Right lobe of liver (tissue), 6 donors: Measurements from ENCODE around the gene ZBTB16. TPM values are rescaled to one million over a fixed set of nuclear protein-coding genes. Genes with fewer than 3 reads are reported as not detected.
A peak's percentile ranks its signal among the peaks of the same experiment; 100 is the strongest.

Source experiments
- ATAC-seq, 4 donors: fragments of 200-7000 bp; cut with Tn5 transposase; one replicate each; pipeline ENCODE4 v1.9.1; 2020; ENCODE audit warnings: mild to moderate bottlenecking in 4 of 4, moderate library complexity in 4 of 4
- DNase-seq, 3 donors: peaks; one replicate each; pipeline ENCODE4 v3.0.0-alpha.2; 2020
- H3K27ac ChIP-seq, 3 donors: fragments of 200-600 bp; one replicate each; pipeline ENCODE4 v1.8.0; 2022
- H3K27me3 ChIP-seq, 2 donors: fragments of 200-600 bp; one replicate each; pipeline ENCODE4 v1.8.0; 2022
- H3K36me3 ChIP-seq, 4 donors: fragments of 200-600 bp; sonication (generic) in 1 of 4; one replicate each; pipeline versions ENCODE4 v1.5.1 to v1.8.0; 2017 to 2022; ENCODE audit warnings: control low read depth in 1 of 4
- H3K4me1 ChIP-seq, 4 donors: fragments of 200-600 bp; sonication (generic) in 1 of 4; one replicate each; pipeline versions ENCODE4 v1.5.1 to v1.8.0; 2017 to 2022; ENCODE audit warnings: control low read depth in 1 of 4
- H3K4me3 ChIP-seq, 3 donors: fragments of 200-600 bp; one replicate each; pipeline ENCODE4 v1.8.0; 2022
- H3K9me3 ChIP-seq, 4 donors: fragments of 200-600 bp; sonication (generic) in 1 of 4; one replicate each; pipeline versions ENCODE4 v1.5.1 to v1.8.0; 2017 to 2022; ENCODE audit warnings: control low read depth in 1 of 4
- POLR2A ChIP-seq: fragments of 450-650 bp; IDR thresholded peaks from one replicate; pipeline ENCODE4 v1.6.1; 2017; ENCODE audit warnings: antibody characterized with exemption, mild to moderate bottlenecking
- whole genome bisulfite sequencing: methylation state at CpG from one replicate; pipeline ENCODE4 v1.1.6; 2018; ENCODE audit warnings: low coverage, low lambda C conversion rate; ENCODE audit not compliant: insufficient coverage; ENCODE audit errors: missing lambda C conversion rate; 5-methylcytosine and 5-hydroxymethylcytosine counted together
- intact Hi-C, 2 donors: fragments of 100-400 bp; cut with DNase I; formaldehyde crosslinking; loops; one replicate each; pipeline versions ENCODE4 v1.11.2 to v1.14.1; 2022
- total RNA-seq, 6 experiments: library from RNA; depleted of rRNA in 2 of 6; stranded (reverse); fragments of >200 nt in 2 of 6; fragmentation: NEBNext Ultra II Directional in 3 of 6; extraction: Animal tissue kit (Norgen Biotek cat#: 25700) in 3 of 6; gene quantifications; one replicate each; pipeline versions ENCODE4 v1.1.0 to v1.2.4, GENCODE V29; 2016 to 2023
- TF ChIP-seq, protein P1 (sequence below), 4 donors: fragments of 200-600 bp in 3 of 4; fragments of 450-650 bp in 1 of 4; IDR thresholded peaks; one replicate each; pipeline versions ENCODE4 v1.5.1 to v1.8.0; 2016 to 2022; ENCODE audit warnings: antibody characterized with exemption in 4 of 4, mild to moderate bottlenecking in 2 of 4
- donor health status: DM: no; HTN: yes; CAD: no.
- donor health status: DM: no; HTN: no; CAD: no.
- donor health status: DM: no; HTN: no; CAD: no.
- donor health status: DM: no; HTN: yes; CAD: no.
- donor health status: DM: no; HTN: yes; CAD: no.

The ZBTB16 gene
- total RNA-seq, 6 experiments from 2014 or later, result 13.1 to 205 (median 52.2) TPM

- Histone ChIP-seq H3K9me3 (no peaks in the 10 kb centered on the region), H3K4me1 (peaks cover 0 to 97% (median 48%) of the 10 kb centered on the region in 4 donors), H3K4me3 (no peak overlapping the region), H3K27me3 (no peaks in the 10 kb centered on the region), H3K36me3 (no peaks in the 10 kb centered on the region), H3K27ac (peak overlapping the region; percentile 74 to 96 (median 90))
- WGBS, result 80% methylated on average over 1 of the region's 1 CpG
- DNase-seq (no peak), ATAC-seq (peak in 1 of 4 donors; percentile 5)
- intact Hi-C loops, result no loop called here
- TF ChIP-seq, protein P1, sequence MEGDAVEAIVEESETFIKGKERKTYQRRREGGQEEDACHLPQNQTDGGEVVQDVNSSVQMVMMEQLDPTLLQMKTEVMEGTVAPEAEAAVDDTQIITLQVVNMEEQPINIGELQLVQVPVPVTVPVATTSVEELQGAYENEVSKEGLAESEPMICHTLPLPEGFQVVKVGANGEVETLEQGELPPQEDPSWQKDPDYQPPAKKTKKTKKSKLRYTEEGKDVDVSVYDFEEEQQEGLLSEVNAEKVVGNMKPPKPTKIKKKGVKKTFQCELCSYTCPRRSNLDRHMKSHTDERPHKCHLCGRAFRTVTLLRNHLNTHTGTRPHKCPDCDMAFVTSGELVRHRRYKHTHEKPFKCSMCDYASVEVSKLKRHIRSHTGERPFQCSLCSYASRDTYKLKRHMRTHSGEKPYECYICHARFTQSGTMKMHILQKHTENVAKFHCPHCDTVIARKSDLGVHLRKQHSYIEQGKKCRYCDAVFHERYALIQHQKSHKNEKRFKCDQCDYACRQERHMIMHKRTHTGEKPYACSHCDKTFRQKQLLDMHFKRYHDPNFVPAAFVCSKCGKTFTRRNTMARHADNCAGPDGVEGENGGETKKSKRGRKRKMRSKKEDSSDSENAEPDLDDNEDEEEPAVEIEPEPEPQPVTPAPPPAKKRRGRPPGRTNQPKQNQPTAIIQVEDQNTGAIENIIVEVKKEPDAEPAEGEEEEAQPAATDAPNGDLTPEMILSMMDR (IDR thresholded peaks at IDR 0.05), result no peak
- no peak for TF ChIP-seq POLR2A
Measured at GRCh38 chr11:114178656-114179055, 119.1 kb downstream of the ZBTB16 start.

DNA sequence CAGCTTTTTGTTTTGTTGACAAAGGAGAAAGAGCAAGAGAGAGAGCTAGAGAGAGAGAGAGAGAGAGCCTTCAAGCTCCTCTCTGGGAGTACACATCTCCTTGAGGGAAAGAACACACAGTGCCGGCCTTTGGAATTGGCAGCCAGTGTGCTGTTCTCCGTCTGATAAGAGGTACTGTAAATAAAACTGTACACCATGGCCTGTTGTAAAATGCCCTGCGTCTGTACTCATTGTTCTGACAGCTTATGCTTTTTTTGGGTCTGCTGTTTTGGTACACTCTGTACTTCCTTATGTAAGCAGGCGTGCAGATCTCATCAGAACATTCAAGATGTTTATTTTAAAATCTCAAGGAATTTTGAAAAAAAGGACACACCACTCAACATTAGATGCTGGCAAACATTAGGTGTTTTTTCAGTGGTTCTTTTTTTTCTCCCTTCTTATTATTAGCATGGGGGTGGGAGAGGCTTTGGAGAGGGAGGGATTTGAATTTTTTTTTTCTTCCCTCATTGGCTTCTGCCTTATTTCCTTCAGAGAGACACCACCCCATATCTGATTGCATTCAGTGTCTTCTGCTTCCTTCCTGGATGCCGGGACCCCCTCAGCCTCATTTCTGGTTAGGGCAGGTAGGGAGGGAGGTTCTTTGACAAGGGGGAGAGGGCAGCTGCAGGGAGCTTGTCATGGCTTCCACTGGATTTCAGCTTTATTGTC is 119.9 kb downstream of the ZBTB16 start:
- Histone ChIP-seq H3K4me3 (peak overlapping the region in 1 of 3 donors; percentile 3), H3K4me1 (peaks cover 0 to 89% (median 47%) of the 10 kb centered on the region in 4 donors), H3K27ac (peak overlapping the region; percentile 74 to 96 (median 90)), H3K36me3 (no peaks in the 10 kb centered on the region), H3K9me3 (no peaks in the 10 kb centered on the region), H3K27me3 (no peaks in the 10 kb centered on the region)
- TF ChIP-seq, protein P1 (IDR thresholded peaks at IDR 0.05), result no peak
- TF ChIP-seq POLR2A, result no peak
- ATAC-seq (peak; percentile 66 to 81 (median 74)), DNase-seq (peak; percentile 60 to 88 (median 78))
- WGBS, result 3% methylated on average over 5 of the region's 5 CpGs
- intact Hi-C loops, result no loop called here

- peak overlapping the region; percentile 74 to 96 (median 90) for H3K27ac ChIP-seq
- H3K27me3 ChIP-seq, result no peaks in the 10 kb centered on the region
- intact Hi-C loops, result no loop called here
- DNase-seq (peak; percentile 62 to 72 (median 70)), ATAC-seq (peak; percentile 33 to 76 (median 62))
- peaks cover 0 to 79% (median 42%) of the 10 kb centered on the region in 4 donors for H3K4me1 ChIP-seq
- H3K4me3 ChIP-seq, result no peak overlapping the region
- 33% methylated on average over 4 of the region's 7 CpGs for WGBS
- TF ChIP-seq, protein P1 (IDR thresholded peaks at IDR 0.05), result peak; percentile 43 to 76 (median 64)
- no peak for TF ChIP-seq POLR2A
- no peaks in the 10 kb centered on the region for H3K9me3 ChIP-seq
- H3K36me3 ChIP-seq, result no peaks in the 10 kb centered on the region
Measured at GRCh38 chr11:114180301-114181055, 121.0 kb downstream of the ZBTB16 start.

DNA sequence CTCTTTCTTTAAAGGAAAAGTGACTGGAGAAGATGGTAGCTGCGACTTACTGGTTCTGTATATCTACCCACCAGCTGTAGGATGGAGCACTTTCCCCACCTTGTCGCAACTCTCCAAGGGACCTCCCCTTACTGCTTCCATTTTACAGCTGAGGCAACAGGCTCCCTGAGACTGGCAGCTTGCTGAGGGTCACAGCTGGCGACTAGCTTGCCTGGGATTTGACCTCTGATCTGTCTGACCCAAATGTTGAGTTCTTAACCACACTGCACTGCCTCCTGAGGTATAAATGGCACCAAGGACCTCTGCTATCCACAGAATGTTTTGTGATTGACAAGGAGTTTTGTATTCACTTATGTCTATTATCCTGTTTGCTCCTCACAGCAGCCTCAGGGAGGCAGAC is 121.7 kb downstream of the ZBTB16 start:
- Histone ChIP-seq H3K4me3 (no peak overlapping the region), H3K36me3 (peaks cover 0 to 5% (median under 1%) of the 10 kb centered on the region in 4 donors), H3K4me1 (peaks cover 0 to 73% (median 39%) of the 10 kb centered on the region in 4 donors), H3K27me3 (no peaks in the 10 kb centered on the region), H3K27ac (peak overlapping the region in 2 of 3 donors; percentile 2 to 96), H3K9me3 (no peaks in the 10 kb centered on the region)
- ATAC-seq (no peak), DNase-seq (no peak)
- no CpG with 5 or more reads among the region's 3 CpGs for WGBS
- intact Hi-C loops, result no loop called here
- TF ChIP-seq, protein P1 (IDR thresholded peaks at IDR 0.05), result no peak
- no peak for TF ChIP-seq POLR2A
